Stromal cell of bone marrow (primary cell): Measurements from ENCODE around the gene KDM1B.
"Not testable (repeated sequence)": the region's sequence is repeated elsewhere in the genome, so short reads cannot be mapped to it uniquely, and the experiment has no call there.

Experiments used
- DNase-seq: peaks from one replicate; pipeline ENCODE4 v3.0.0-alpha.2; 2012; ENCODE audit warnings: low read depth

The KDM1B gene

DNA sequence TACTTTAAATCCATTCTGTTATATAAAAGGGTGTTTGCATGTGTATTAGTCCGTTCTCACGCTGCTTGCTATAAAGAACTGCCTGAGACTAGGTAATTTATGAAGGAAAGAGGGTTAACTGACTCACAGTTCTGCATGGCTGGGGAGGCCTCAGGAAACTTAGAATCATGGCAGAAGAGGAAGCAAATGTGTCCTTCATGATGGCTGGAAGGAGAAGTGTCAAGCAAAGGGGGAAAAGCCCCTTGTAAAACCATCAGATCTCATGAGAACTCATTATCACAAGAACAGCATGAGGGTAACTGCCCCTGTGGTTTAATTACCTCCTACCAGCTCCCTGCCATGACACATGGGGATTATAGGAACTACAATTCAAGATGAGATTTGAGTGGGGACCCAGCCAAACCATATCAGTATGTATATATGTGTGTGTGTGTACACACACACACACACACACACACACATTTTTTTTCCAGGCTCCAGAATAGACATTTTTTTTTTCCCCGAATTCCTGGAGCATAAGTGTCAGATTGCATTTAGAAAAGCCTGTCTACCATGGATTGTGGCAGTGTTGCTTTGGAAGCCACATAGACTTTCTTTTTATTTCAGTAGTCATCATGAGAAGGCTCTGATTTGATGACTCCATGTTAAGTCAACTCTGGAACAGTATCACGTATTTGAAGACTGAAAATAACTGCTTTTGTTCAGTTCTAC is 31.5 kb downstream of the KDM1B start:
- no peak for DNase-seq

DNA sequence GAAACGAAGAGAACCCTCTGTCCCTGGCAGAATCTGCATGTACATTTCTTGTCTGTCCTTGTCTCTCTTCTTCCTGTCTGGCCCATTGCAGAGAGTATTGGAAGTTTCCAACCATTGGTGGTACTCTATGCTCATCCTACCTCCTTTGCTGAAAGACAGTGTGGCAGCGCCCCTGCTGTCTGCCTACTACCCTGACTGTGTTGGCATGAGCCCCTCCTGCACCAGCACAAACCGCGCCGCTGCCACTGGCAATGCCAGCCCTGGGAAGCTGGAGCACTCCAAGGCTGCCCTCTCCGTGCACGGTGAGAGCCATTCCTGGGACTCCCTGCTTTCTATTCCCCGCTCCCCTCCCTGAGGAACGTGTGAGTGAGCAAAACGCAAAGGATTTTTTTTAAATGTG is 32.5 kb downstream of the KDM1B start:
- DNase-seq: no peak

GRCh38 chr6:18189196-18189595 is 34.0 kb downstream of the KDM1B start:
- no peak for DNase-seq

GRCh38 chr6:18192026-18192425 is 36.8 kb downstream of the KDM1B start:
- DNase-seq: no peak

DNA sequence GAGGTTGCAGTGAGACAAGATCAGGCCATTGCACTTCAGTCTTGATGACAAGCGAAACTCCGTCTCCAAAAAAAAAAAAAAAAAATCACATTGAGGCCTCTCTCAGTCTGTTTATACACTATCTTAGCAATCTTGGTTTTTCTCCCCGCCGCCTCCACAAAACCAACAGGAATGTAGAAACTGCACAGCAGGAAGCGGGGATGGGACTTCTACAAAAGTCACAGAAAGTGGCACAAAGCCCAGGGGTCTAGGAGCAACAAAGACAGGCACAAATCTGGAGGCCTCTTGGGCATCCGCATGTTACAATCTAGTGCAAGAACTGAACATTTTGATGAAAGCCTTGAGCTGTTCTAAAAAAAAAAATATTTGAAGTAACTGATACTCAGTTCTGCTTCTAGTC is 48.6 kb downstream of the KDM1B start:
- DNase-seq: no peak

GRCh38 chr6:18204691-18205090 is 49.5 kb downstream of the KDM1B start:
- DNase-seq: no peak

GRCh38 chr6:18206591-18206990 is 51.4 kb downstream of the KDM1B start:
- DNase-seq: no peak

DNA sequence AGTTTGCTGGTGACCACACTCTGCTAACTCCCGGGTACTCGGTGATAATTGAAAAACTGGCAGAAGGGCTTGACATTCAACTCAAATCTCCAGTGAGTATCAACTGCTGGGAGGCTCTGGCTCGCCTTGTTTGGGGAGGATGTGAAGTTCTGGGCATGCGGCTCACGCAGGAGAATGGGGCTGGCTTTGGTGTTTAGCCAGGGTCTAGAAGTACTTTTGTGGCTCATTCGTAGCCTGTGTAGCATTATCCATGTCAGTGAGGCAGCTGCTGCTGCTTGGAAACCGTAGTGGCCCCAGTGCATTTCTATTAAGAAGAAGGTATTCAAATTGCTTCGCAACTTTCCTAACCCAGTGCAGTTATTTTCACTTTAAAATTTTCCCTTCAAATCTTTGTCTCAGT is 52.2 kb downstream of the KDM1B start:
- DNase-seq: no peak

DNA sequence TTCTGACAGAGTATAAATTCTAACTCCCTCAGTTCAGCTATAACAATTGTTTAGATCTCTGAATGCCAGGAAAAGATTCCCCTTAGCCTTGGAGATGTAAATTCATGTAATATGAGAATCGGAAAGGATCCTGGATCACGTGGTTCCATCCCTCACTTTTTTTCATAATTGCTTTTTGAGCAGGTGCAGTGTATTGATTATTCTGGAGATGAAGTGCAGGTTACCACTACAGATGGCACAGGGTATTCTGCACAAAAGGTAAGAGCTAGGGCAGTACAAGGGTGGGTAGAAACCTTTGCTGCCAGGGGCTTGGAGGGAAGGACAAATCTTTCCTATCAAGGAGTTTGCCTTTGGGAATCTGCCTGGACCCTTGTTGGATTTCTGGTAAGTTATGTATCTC is 52.7 kb downstream of the KDM1B start:
- no peak for DNase-seq

- DNase-seq: not testable (repeated sequence)
Measured at GRCh38 chr6:18208778-18209177, 53.6 kb downstream of the KDM1B start.

- DNase-seq: no peak
Measured at GRCh38 chr6:18209539-18210197, 54.4 kb downstream of the KDM1B start.

DNA sequence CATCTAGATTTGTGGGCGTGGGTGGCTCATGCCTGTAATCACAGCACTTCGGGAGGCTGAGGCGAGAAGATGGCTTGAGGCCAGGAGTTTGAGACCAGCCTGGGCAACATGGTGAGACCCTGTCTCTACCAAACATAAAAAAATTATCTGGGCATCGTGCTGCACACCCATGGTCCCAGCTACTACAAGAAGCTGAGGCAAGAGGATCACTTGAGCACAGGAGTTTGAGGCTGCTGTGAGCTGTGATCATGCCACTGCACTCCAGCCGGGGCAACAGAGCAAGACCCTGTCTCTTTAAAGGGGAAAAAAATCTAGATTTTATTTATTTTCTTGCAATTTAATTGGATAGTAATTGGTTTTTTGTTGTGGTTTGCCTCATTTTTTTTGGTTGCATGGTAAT is 55.5 kb downstream of the KDM1B start:
- DNase-seq: no peak

DNA sequence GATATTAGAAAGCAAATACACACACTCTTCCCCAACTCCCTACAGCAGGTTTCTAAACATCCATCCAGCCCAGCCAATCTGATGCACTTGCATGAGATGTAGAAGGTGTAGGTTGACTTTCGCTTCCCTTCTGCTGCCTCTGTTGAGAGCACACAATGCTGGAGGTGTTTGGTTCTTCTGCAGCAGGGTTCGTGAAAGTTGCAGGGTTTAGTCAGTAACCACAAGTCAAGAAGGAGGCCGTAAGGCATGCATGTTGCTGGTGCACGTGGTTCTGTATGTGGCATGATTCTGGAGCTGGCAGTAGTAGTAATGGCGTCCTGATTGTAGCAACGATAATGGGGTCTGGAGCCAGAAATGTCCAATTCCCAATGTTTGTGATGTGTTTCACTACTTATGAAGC is 56.1 kb downstream of the KDM1B start:
- DNase-seq: no peak

DNA sequence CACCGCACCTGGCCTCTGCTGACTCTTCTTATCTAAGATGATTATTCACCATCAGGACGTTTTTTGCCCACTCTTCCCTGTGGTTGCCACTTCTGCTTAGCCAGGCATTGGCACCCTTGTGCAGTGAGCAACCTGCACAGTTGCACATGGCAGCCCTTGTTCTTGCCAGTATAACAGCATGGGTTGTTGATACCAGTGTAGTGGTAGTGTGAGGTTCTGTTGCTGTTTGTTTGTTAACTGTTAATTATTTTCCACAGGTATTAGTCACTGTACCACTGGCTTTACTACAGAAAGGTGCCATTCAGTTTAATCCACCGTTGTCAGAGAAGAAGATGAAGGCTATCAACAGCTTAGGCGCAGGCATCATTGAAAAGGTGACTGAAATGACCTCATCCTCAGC is 57.0 kb downstream of the KDM1B start:
- no peak for DNase-seq

- no peak for DNase-seq
Measured at GRCh38 chr6:18213439-18213838, 58.2 kb downstream of the KDM1B start.

- DNase-seq: no peak
Measured at GRCh38 chr6:18214003-18214402, 58.8 kb downstream of the KDM1B start.

DNA sequence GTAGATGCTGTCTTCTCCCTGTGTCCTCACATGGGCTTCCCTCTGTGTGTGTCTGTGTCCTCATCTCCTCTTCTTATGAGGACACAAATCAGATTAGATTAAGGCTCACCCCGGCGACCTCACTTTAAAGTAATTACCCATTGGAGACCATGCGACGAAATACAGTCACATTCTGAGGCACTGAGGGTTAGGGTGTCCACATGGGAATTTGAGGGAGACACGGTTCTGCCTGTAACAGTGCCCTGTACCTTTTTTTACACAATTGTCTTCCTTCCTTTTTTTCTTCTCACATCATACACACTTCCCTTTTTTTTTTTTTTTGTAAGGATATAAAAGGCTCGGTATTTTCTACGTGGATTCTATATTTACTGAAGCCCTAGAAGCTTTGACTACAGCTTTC is 60.2 kb downstream of the KDM1B start:
- DNase-seq: no peak

DNA sequence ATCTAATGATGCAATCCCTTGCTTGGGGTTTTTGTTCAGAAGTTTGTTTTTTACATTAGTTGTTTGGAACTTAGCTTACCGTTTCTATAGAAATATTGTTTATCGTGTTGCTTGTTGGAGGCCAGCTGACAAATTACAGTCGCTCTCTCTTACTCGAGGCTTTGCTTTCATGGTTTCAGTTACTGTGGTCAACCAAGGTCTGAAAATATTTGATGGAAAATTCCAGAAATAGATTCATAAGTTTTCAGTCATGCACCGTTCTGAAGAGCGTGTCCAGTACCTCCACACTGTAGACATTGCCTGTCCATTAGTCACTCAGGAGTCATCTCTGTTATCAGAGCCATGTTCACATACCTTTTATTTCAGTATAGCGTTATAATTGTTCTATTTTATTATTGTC is 61.2 kb downstream of the KDM1B start:
- DNase-seq: peak; percentile 17

DNA sequence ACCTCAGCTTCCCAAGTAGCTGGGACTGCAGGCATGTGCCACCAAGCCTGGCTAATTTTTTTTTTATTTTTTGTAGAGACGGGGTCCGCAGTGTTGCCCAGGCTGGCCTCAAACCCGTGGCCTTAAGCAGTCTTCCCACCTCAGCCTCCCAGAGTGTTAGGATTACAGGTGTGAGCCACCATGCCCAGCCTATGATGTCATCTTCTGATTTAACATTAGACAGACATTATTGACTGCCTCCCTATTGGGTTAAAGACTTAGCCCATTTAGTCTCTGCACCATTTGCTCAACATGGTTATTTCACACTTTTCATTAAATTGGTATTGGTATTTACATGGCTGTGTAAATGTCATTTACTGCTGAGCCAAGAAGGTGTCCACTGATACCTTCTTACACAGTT is 63.0 kb downstream of the KDM1B start:
- DNase-seq: no peak

DNA sequence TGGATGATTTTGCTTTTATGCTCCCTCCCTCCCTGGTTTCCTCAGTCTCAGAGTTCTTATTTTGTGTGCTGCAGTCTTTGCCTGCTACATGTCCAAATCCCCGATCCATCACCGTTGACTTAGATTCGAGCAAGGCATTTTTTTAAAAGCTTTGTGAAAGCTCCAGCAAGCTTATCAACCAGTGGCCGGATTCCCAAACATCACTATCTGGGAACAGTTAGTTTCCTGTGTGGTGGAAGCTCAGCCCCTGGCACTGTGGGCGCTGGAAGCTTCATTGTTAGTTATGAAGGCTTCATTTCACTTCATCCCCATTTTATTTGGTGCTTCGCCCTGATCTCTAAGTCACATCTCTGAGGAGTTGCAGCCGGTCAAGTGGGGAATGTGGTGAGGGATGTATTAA is 64.4 kb downstream of the KDM1B start:
- no peak for DNase-seq

DNA sequence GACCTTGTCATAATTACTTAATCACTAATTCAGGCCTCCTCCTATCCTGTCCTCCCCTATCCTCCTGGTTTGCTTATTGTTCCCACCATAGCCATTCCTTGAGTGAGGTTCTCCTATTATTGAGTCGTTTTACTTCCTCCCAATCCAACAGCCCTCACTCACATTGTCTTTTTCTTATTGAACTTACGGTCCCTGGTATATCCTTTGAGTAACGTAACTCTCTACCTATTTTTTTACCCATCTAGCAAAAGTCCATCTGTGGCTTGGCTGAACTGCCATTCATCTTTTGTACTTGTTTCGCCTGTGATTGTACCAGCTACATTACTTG is 66.0 kb downstream of the KDM1B start:
- no peak for DNase-seq

DNA sequence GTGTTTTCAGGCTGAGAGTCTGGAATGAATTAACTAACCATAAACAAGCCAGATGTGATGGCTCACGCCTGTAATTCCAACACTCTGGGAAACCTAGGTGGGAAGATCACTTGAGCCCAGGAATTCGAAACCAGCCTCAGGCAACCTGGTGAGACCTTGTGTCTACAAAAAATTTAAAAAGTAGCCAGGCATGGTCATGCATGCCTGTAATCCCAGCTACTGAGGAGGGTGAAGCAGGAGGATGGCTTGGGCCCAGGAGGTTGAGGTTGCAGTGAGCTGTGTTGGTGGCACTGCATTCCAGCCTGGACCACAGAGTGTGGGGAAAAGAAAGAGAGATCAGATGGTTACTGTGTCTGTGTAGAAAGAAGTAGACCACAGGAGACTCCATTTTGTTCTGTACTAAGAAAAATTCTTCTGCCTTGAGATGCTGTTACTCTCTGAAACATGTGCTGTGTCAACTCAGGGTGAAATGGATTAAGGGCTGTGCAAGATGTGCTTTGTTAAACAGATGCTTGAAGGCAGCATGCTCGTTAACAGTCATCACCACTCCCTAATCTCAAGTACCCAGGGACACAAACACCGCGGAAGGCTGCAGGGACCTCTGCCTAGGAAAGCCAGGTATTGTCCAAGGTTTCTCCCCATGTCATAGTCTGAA is 71.4 kb downstream of the KDM1B start:
- DNase-seq: not testable (repeated sequence)

- not testable (repeated sequence) for DNase-seq
Measured at GRCh38 chr6:18227166-18227565, 71.9 kb downstream of the KDM1B start.

GRCh38 chr6:18228590-18228989 is 73.4 kb downstream of the KDM1B start:
- DNase-seq: not testable (repeated sequence)
